HG02885 (cell line): Measurements from ENCODE around the gene CREB5.

Experiments used
- ATAC-seq: cut with Tn5 transposase; IDR thresholded peaks from one replicate; pipeline ENCODE4 v1.9.1; 2021; ENCODE audit warnings: mild to moderate bottlenecking; ENCODE audit not compliant: unreplicated experiment, poor library complexity

CREB5 gene

GRCh38 chr7:28754027-28754426 is 341.7 kb downstream of the CREB5 start:
- ATAC-seq = peak; percentile 74

DNA sequence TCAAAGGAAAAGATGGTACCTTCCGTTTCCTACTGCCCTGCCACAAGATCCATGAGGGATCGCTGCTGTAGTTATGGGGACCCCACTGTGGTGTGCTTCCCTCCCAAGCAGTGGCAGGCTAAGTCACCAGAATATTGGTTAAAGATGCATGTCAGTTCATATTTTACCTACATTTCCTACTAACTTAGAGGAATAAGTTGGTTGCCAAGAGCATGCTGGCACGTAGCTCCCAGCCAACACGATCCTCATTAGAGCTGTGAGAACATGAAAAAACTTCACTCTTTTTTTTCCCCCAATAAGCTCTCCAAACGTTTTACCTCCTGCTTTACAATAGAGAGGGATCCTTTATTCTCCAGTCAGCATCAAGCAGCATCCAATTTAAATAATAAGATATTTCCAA is 342.1 kb downstream of the CREB5 start:
- ATAC-seq = no peak

GRCh38 chr7:28755255-28755654 is 342.9 kb downstream of the CREB5 start:
- ATAC-seq = no peak

DNA sequence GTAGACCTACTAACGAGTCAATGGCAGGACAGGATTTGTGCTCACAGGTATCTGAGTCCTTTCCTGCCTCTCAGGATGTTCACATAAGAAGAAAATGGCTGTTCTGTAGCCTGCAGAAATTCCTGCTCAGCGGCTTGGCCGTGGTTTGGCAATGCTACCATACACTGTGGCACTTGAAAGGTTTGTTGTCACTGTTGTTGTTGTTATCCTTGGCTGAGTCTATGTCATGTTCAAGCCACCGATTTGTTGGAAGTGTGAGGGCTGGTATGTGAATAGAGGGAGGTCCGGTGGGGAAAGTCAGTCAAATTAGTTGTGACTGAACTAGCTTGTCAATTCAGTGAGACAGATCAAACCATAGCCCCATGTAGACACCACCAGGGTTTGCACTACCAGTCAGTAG is 345.9 kb downstream of the CREB5 start:
- ATAC-seq = no peak

DNA sequence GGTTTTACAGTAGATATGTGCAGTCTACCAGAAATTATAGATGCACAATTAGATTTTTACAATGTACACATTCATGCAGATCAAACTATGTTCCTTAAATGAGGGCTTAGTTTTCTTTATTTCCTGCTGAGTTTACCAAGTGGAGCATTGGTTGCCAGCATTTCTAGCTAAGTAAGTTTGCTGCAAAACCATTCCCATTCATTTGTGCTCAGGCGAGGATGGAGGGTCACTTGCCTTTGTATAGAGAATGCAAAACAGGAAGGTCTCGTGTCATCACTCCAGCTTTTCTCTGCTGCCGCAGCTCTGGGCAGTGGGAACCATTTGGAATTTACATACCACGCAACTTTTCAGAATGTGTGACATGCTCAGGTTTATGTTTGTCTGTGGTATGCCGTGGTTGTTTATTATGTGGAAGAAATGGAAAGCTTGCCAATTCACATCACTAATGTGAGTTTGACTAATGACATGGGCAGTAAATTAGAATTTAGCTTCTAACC is 347.2 kb downstream of the CREB5 start:
- no peak for ATAC-seq

DNA sequence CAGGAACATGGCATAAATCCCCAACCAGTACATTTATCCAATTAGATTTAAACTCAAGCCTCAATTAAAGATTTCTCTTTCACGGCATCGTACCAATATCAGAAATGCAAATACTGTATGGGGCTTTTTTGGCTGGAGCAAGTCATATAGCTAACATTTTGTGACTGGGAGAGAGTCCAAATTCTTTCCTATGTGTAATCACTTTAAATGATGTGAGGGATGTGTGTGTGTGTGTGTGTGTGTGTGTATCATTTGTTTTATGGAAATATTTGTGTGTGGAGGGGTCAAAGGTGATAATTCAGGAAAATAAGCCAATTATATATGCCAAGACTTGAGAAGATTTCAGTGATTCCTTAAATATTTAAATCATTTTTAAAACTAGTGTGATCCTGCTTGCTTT is 349.2 kb downstream of the CREB5 start:
- ATAC-seq = no peak

- ATAC-seq = no peak
Measured at GRCh38 chr7:28762651-28763050, 350.3 kb downstream of the CREB5 start.

DNA sequence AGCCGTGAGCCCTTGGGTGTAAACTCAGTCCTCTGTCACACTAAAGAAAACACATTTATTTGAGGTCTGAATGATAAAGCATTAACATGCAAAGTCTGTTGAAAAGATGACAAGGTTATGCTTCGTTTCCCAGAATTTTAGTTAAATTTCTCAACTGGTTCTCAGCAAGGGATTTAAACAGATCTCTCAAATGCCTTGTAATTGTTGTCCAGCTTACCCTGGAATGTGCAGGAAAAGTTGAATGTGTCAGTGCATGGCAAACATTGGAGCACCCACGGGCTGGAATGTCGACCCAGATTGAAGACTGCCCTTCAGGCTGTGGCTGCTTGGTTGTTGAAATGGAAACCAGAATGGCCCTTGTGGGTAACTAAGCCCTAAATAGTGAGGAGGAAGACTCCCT is 354.0 kb downstream of the CREB5 start:
- no peak for ATAC-seq

DNA sequence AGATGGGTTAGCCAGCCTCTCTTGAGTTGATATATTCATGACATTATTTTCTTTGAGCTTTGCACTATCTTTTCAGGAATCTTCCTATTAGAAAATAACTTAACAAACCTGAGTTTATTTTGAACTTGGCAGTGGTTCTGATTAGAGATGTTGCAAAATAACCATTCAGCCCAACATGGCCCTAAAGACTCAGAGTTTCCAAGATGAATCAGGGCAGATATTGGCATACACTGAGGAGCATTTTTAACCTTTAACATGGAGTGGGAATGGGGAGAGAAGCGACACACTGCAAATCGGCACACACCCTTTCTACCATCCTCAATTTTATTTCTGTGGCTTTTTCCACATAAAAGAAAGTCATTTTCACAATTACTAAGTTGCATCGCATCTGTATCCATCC is 355.0 kb downstream of the CREB5 start:
- ATAC-seq = no peak

- ATAC-seq = no peak
Measured at GRCh38 chr7:28768577-28769147, 356.3 kb downstream of the CREB5 start.

DNA sequence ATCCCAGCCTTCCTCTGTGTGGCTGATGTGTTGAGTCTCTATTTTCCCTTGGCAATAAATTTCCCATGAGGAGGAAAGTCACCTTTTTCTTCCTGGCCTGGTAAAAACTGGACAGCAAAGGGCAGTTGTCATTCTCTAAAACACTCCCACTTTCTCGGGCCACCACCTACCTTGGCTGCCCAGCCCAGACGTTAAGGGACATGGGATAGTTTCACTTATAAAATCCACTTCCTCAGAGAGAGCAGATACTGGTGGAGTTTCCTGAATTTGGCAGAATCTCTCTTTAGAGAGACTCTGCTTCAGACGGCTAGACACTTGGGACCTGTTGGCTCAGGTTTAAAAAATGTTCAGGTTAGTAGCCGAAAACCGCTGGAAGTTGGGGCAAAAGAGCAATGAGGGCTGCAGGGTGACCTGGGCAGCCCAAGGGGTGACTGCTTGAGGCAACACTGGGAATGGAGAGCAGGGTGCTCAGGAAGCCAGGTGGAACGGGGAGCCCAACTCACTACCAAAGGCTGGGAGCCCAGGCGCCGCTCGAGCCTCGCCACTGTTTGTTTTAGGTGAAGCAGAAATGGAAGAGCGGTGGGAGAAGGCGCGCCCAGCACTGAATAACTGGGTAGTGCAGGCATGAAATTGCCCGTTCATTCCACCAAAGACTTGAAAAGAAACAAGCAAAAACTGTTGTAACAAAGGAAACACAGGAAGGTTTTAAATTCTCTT is 359.7 kb downstream of the CREB5 start:
- no peak for ATAC-seq

DNA sequence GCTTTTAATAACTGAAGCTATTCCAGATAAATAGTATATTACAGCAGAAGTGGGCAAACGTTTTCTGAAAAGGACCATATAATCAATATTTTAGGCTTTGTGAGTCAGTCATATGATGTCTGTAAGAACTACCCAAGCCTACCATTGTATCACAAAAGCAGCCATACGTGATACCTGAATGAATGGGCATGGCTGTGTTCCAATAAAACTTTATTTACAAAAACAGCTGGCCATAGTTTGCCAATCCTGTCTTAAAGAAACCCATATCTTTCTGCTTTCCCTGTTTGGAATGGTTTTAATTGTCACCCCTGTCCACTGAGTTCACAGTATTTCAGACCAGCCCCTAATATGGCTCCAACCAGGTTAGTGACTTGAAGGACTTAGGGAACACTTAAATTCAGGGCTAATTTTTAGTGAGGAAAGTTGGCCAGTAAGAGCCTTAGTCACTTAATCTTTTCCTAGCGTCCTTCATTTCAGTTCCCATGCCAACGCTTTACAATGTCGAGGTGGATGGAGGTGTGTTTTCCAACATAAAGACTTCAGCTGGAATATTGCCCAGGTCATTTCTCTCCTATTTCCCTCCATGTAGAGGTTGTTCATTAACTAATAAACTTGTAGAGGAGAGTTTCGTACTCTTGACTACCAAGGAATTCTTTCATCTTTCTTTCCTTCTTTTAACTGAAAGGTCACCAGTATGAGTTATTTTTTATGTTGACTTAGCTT is 361.3 kb downstream of the CREB5 start:
- ATAC-seq = no peak

DNA sequence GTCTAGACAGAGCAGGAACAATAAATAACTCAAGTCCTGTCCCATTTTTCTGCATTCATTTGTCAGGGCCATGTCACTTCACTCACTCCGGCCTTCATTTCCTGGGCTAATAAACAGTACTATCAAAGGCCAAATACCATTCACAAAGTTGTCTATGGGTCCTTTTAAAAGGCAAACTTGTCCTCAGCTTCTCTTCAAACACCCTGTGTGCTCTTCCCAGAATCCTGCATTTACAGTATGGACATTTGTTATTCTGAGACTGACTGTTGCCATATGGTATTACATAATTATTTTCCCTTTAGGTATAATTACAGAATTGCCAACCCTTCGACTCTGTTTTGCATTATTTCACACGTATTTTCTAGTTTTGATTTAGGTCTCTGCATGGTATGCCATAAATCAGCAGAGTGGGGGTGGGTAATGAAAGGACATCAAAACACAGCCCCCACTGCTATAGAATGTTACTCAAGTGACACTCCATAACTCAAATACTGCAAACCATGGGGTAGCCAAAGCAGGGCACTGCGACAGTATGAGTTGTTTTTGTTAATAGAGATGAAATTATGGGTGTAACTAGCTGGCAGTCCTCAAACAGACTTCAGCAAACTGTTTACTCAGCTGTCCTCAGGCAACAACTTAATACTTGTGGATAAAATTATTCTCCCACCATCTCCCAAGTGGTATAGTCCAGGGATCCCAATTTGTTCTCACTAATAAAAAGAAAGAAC is 362.1 kb downstream of the CREB5 start:
- no peak for ATAC-seq

DNA sequence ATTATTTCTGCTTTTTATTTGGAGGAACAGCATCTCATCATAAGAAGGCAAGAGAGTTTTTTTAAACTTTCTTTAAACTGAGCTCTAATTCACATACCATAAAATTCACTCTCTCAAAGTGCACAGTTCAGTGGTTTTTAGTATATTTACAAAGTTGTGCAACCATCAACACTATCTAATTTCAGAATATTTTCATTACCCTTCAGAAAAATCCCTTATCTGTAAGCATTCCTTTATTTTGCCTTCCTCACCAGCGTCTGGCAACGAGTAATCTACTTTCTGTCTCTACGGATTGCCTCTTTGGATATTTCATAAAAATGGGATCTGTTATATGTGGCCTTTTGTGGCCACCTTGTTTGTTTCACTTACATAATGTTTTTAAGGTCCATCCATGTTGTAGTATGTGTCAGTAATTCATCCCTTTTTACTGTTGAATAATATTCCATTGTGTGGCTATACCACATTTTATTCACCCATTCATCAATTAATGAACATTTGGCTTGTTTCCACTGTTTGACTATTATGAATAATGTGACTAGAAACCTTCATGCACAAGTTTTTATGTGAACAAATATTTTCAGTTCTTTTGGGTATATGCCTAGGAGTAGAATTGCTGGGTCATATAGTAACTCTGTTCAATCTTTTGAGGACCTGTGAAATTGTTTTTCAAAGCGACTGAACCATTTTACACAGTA is 364.3 kb downstream of the CREB5 start:
- no peak for ATAC-seq

GRCh38 chr7:28778786-28779185 is 366.5 kb downstream of the CREB5 start:
- ATAC-seq = no peak

- ATAC-seq = no peak
Measured at GRCh38 chr7:28779954-28780353, 367.6 kb downstream of the CREB5 start.

GRCh38 chr7:28782362-28782761 is 370.0 kb downstream of the CREB5 start:
- ATAC-seq = no peak

GRCh38 chr7:28784171-28784902 is 372.0 kb downstream of the CREB5 start:
- ATAC-seq = no peak
